Gastroesophageal sphincter (tissue), 4 donors: ENCODE measurements around the gene PLD5. TPM values are rescaled to one million over a fixed set of nuclear protein-coding genes. Genes with fewer than 3 reads are reported as not detected.

Experiments
- ATAC-seq: fragments of 150-250 bp; one replicate; pipeline ENCODE4 v1.9.1; 2016; ENCODE audit warnings: mild to moderate bottlenecking, moderate library complexity
- H3K27ac ChIP-seq, 4 donors: fragments of 200-600 bp; sonication (generic) in 3 of 4; 1 replicate in 3 of 4; 2 replicates in 1 of 4; pipeline ENCODE4 v1.5.1; 2016 to 2019
- H3K27me3 ChIP-seq: fragments of 200-600 bp; sonication (generic); one replicate; pipeline ENCODE4 v1.5.1; 2019
- H3K36me3 ChIP-seq, 2 donors: fragments of 200-600 bp; sonication (generic); one replicate each; pipeline ENCODE4 v1.5.1; 2019; ENCODE audit warnings: control low read depth in 1 of 2
- H3K4me1 ChIP-seq, 3 donors: fragments of 200-600 bp; sonication (generic); 1 replicate in 2 of 3; 2 replicates in 1 of 3; pipeline ENCODE4 v1.5.1; 2016 to 2019; ENCODE audit warnings: control low read depth in 2 of 3
- H3K4me3 ChIP-seq, 2 donors: fragments of 200-600 bp; sonication (generic); one replicate each; pipeline ENCODE4 v1.5.1; 2019; ENCODE audit warnings: mild to moderate bottlenecking in 1 of 2, moderate library complexity in 1 of 2
- H3K9me3 ChIP-seq, 3 donors: fragments of 200-600 bp; sonication (generic); one replicate each; pipeline ENCODE4 v1.5.1; 2017 to 2019; ENCODE audit warnings: control low read depth in 2 of 3
- CTCF ChIP-seq, 4 experiments: fragments of 200-600 bp in 2 of 4; fragments of 450-650 bp in 2 of 4; sonication (generic) in 1 of 4; IDR thresholded peaks; one replicate each; pipeline ENCODE4 v1.5.1; 2017 to 2019; ENCODE audit warnings: antibody characterized with exemption in 4 of 4, mild to moderate bottlenecking in 2 of 4, moderate library complexity in 2 of 4
- EP300 ChIP-seq: sonication (generic); formaldehyde crosslinking; IDR thresholded peaks from one replicate; pipeline ENCODE4 v1.6.1; 2017; ENCODE audit warnings: antibody characterized with exemption, mild to moderate bottlenecking
- POLR2A ChIP-seq, 2 donors: fragments of 450-650 bp; IDR thresholded peaks; one replicate each; pipeline ENCODE4 v1.6.1; 2017; ENCODE audit warnings: antibody characterized with exemption in 2 of 2, mild to moderate bottlenecking in 2 of 2, moderate library complexity in 1 of 2
- POLR2AphosphoS5 ChIP-seq: sonication (generic); formaldehyde crosslinking; IDR thresholded peaks from one replicate; pipeline ENCODE4 v1.6.1; 2017; ENCODE audit warnings: antibody characterized with exemption
- WGBS, 2 donors: methylation state at CpG; one replicate each; pipeline ENCODE4 v1.1.5; 2018; ENCODE audit warnings: low coverage in 1 of 2; 5-methylcytosine and 5-hydroxymethylcytosine counted together
- total RNA-seq, 4 donors: library from RNA; depleted of rRNA; stranded (reverse); fragments of >200 nt; gene quantifications; one replicate each; pipeline ENCODE4 v1.1.0, GENCODE V29; 2016

The PLD5 gene
- total RNA-seq, 4 donors from 2014 or later, result 0.37 to 1.4 (median 0.92) TPM

- Histone ChIP-seq H3K36me3 (no peaks in the 10 kb centered on the region), H3K4me1 (no peaks in the 10 kb centered on the region), H3K4me3 (no peak overlapping the region), H3K27ac (no peak overlapping the region), H3K9me3 (peaks cover 0 to 3% (median 0%) of the 10 kb centered on the region in 3 donors), H3K27me3 (no peaks in the 10 kb centered on the region)
- no peak for ATAC-seq
- TF ChIP-seq POLR2A (IDR thresholded peaks at IDR 0.05) (no peak), POLR2AphosphoS5 (no peak), CTCF (IDR thresholded peaks at IDR 0.05) (no peak), EP300 (no peak)
Observed at GRCh38 chr1:242556276-242556675, 31.8 kb upstream of the PLD5 start.

- Histone ChIP-seq H3K9me3 (no peaks in the 10 kb centered on the region), H3K27me3 (no peaks in the 10 kb centered on the region), H3K4me3 (no peak overlapping the region), H3K36me3 (no peaks in the 10 kb centered on the region), H3K27ac (no peak overlapping the region), H3K4me1 (no peaks in the 10 kb centered on the region)
- WGBS, 2 donors, result 85 to 87% methylated on average over 5 of the region's 6 CpGs
- TF ChIP-seq POLR2A (IDR thresholded peaks at IDR 0.05) (no peak), EP300 (no peak), CTCF (IDR thresholded peaks at IDR 0.05) (no peak), POLR2AphosphoS5 (no peak)
- no peak for ATAC-seq
Observed at GRCh38 chr1:242554577-242554976, 30.1 kb upstream of the PLD5 start.

GRCh38 chr1:242546849-242547729 is 22.6 kb upstream of the PLD5 start:
- Histone ChIP-seq H3K4me3 (no peak overlapping the region), H3K9me3 (no peaks in the 10 kb centered on the region), H3K4me1 (no peaks in the 10 kb centered on the region), H3K36me3 (no peaks in the 10 kb centered on the region), H3K27me3 (peaks cover 15% of the 10 kb centered on the region), H3K27ac (no peak overlapping the region)
- WGBS, 2 donors, result 55 to 59% methylated on average over 6 of the region's 6 CpGs
- no peak for ATAC-seq
- TF ChIP-seq POLR2AphosphoS5 (no peak), EP300 (no peak), CTCF (IDR thresholded peaks at IDR 0.05) (no peak), POLR2A (IDR thresholded peaks at IDR 0.05) (no peak)

- no peaks in the 10 kb centered on the region for H3K36me3 ChIP-seq
- peaks cover 15% of the 10 kb centered on the region for H3K27me3 ChIP-seq
- TF ChIP-seq POLR2AphosphoS5 (no peak), EP300 (no peak), CTCF (IDR thresholded peaks at IDR 0.05) (no peak), POLR2A (IDR thresholded peaks at IDR 0.05) (no peak)
- H3K27ac ChIP-seq, result no peak overlapping the region
- no peak for ATAC-seq
- H3K4me1 ChIP-seq, result no peaks in the 10 kb centered on the region
- no peak overlapping the region for H3K4me3 ChIP-seq
- WGBS, 2 donors, result 80 to 91% methylated on average over 2 to 3 of the region's 3 CpGs
- no peaks in the 10 kb centered on the region for H3K9me3 ChIP-seq
Observed at GRCh38 chr1:242546441-242546840, 21.9 kb upstream of the PLD5 start.

- 43 to 57% methylated on average over 2 of the region's 2 CpGs for WGBS, 2 donors
- Histone ChIP-seq H3K36me3 (no peaks in the 10 kb centered on the region), H3K9me3 (no peaks in the 10 kb centered on the region), H3K4me1 (no peaks in the 10 kb centered on the region), H3K27me3 (peaks cover 22% of the 10 kb centered on the region), H3K27ac (no peak overlapping the region), H3K4me3 (no peak overlapping the region)
- TF ChIP-seq POLR2A (IDR thresholded peaks at IDR 0.05) (no peak), POLR2AphosphoS5 (no peak), CTCF (IDR thresholded peaks at IDR 0.05) (no peak), EP300 (no peak)
- no peak for ATAC-seq
Observed at GRCh38 chr1:242544071-242544470, 19.6 kb upstream of the PLD5 start.
